Liver (tissue), 9 donors: ENCODE measurements around the gene PTH1R. TPM values are rescaled to one million over a fixed set of nuclear protein-coding genes. Genes with fewer than 3 reads are reported as not detected.

Source experiments
- DNase-seq: peaks from one replicate; pipeline ENCODE4 v3.0.0-alpha.2; 2017; ENCODE audit warnings: low spot score
- H3K27ac ChIP-seq, 2 donors: one replicate each; pipeline ENCODE4 v1.7.0; 2013; ENCODE audit warnings: inconsistent platforms in 2 of 2, low read length in 2 of 2, control low read depth in 1 of 2, low read depth in 1 of 2, mild to moderate bottlenecking in 1 of 2
- H3K27me3 ChIP-seq, 4 donors: one replicate each; pipeline versions ENCODE4 v1.6.1 to v1.7.0; 2013; ENCODE audit warnings: low read length in 3 of 4, inconsistent platforms in 1 of 4, mild to moderate bottlenecking in 1 of 4, moderate library complexity in 1 of 4; ENCODE audit not compliant: control insufficient read depth in 4 of 4, insufficient read depth in 4 of 4
- H3K36me3 ChIP-seq, 4 donors: one replicate each; pipeline versions ENCODE4 v1.6.1 to v1.7.0; 2013; ENCODE audit warnings: low read length in 3 of 4, mild to moderate bottlenecking in 3 of 4, low read depth in 1 of 4, moderate library complexity in 1 of 4; ENCODE audit not compliant: control insufficient read depth in 4 of 4, insufficient read depth in 3 of 4
- H3K4me1 ChIP-seq, 4 donors: one replicate each; pipeline versions ENCODE4 v1.6.1 to v1.7.0; 2013; ENCODE audit warnings: low read length in 3 of 4, mild to moderate bottlenecking in 3 of 4, moderate library complexity in 1 of 4; ENCODE audit not compliant: control insufficient read depth in 4 of 4, insufficient read depth in 4 of 4
- H3K4me3 ChIP-seq, 3 donors: one replicate each; pipeline versions ENCODE4 v1.6.1 to v1.7.0; 2013; ENCODE audit warnings: low read length in 3 of 3, control low read depth in 1 of 3, low read depth in 1 of 3, mild to moderate bottlenecking in 1 of 3
- H3K9ac ChIP-seq, 2 donors: one replicate each; pipeline ENCODE4 v1.7.0; 2013; ENCODE audit warnings: low read length in 2 of 2, mild to moderate bottlenecking in 2 of 2, moderate library complexity in 2 of 2, control low read depth in 1 of 2, low read depth in 1 of 2
- H3K9me3 ChIP-seq, 4 donors: one replicate each; pipeline versions ENCODE4 v1.6.1 to v1.7.0; 2013; ENCODE audit warnings: low read length in 3 of 4; ENCODE audit not compliant: control insufficient read depth in 4 of 4
- FOXA2 ChIP-seq: IDR thresholded peaks from 2 replicates; pipeline ENCODE4 v1.6.1; 2016; ENCODE audit warnings: antibody characterized with exemption
- GABPA ChIP-seq, 2 donors: IDR thresholded peaks in 1 of 2; conservative IDR thresholded peaks in 1 of 2; 2 replicates each; pipeline ENCODE4 v1.6.1; 2016; ENCODE audit warnings: antibody characterized with exemption in 2 of 2, mild to moderate bottlenecking in 1 of 2, moderate library complexity in 1 of 2
- HNF4A ChIP-seq, 2 donors: conservative IDR thresholded peaks; 2 replicates each; pipeline ENCODE4 v1.6.1; 2016; ENCODE audit warnings: antibody characterized with exemption in 2 of 2, mild to moderate bottlenecking in 2 of 2
- HNF4G ChIP-seq: IDR thresholded peaks from 2 replicates; pipeline ENCODE4 v1.6.1; 2016; ENCODE audit warnings: antibody characterized with exemption
- RXRA ChIP-seq, 2 donors: IDR thresholded peaks; 2 replicates each; pipeline ENCODE4 v1.6.1; 2017 to 2018; ENCODE audit warnings: antibody characterized with exemption in 2 of 2, mild to moderate bottlenecking in 1 of 2
- SP1 ChIP-seq: IDR thresholded peaks from 2 replicates; pipeline ENCODE4 v1.6.1; 2018; ENCODE audit warnings: antibody characterized with exemption, mild to moderate bottlenecking
- WGBS: extraction: QIAGEN DNeasy Blood & Tissue Kit; methylation state at CpG from one replicate; pipeline ENCODE4 v1.1.7; 2013; 5-methylcytosine and 5-hydroxymethylcytosine counted together
- polyA plus RNA-seq, 2 donors: library from polyadenylated mRNA; stranded (reverse) in 1 of 2; unstranded in 1 of 2; fragments of 200-250 nt in 1 of 2; fragments of >200 nt in 1 of 2; fragmentation: Nextera tagmentation in 1 of 2; extraction: Ambion mirVana in 1 of 2; gene quantifications; one replicate each; pipeline versions ENCODE4 v1.2.1 to v1.2.3, GENCODE V29; 2013 to 2015
- total RNA-seq, 2 donors: library from RNA; depleted of rRNA; stranded (reverse); fragments of >200 nt; gene quantifications; one replicate each; pipeline ENCODE4 v1.2.3, GENCODE V29; 2014
- TF ChIP-seq, protein P1 (sequence below): IDR thresholded peaks from 2 replicates; pipeline ENCODE4 v1.6.1; 2016; ENCODE audit warnings: antibody characterized with exemption
- TF ChIP-seq, protein P2 (sequence below): IDR thresholded peaks from 2 replicates; pipeline ENCODE4 v1.6.1; 2016; ENCODE audit warnings: antibody characterized with exemption
- TF ChIP-seq, protein P3 (sequence below): fragments of 150-350 bp; IDR thresholded peaks from 2 replicates; pipeline ENCODE4 v1.5.1; 2017; ENCODE audit warnings: improper control_type of control experiment, low read depth, low read length; ENCODE audit not compliant: missing input control
- TF ChIP-seq, protein P4 (sequence below): IDR thresholded peaks from 2 replicates; pipeline ENCODE4 v1.6.1; 2016; ENCODE audit warnings: antibody characterized with exemption, mild to moderate bottlenecking
- donor health status: healthy.
- donor health status: healthy.
- donor health status: healthy.
- donor health status: healthy.
- donor health status: healthy.

PTH1R gene
- total and polyA plus RNA-seq, 4 donors = 7.2 to 28.4 (median 23.6) TPM

DNA sequence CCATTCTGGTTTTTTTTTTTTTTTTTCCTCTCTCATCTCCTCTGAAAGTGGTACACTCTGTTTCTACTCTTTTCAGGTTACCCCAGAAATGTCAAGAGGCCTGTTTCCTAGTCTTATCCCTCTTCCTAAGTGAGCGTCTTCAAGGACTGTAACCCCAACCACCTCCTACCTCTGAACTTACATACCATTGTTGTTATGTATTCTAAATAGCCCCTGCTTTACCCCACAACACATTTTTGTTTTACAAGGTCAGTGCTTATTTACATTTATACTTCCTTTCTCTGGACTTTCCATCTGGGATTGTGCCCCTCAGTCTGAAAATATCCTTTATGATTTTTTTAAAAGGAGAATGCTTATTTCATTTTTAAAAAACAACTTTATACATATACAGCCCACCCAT lies 38.8 kb downstream of the PTH1R start:
- Histone ChIP-seq H3K36me3 (peaks cover 12 to 20% (median 16%) of the 10 kb centered on the region in 4 donors), H3K9me3 (no peaks in the 10 kb centered on the region), H3K27ac (no peak overlapping the region), H3K27me3 (no peaks in the 10 kb centered on the region), H3K4me3 (no peak overlapping the region), H3K4me1 (peaks cover 0 to 6% (median 3%) of the 10 kb centered on the region in 4 donors), H3K9ac (no peak overlapping the region)
- WGBS = 93% methylated on average over 1 of the region's 1 CpG
- no peak for TF ChIP-seq HNF4G
- TF ChIP-seq HNF4A (conservative IDR thresholded peaks at IDR 0.05) = no peak
- TF ChIP-seq SP1 = no peak
- TF ChIP-seq, protein P1, sequence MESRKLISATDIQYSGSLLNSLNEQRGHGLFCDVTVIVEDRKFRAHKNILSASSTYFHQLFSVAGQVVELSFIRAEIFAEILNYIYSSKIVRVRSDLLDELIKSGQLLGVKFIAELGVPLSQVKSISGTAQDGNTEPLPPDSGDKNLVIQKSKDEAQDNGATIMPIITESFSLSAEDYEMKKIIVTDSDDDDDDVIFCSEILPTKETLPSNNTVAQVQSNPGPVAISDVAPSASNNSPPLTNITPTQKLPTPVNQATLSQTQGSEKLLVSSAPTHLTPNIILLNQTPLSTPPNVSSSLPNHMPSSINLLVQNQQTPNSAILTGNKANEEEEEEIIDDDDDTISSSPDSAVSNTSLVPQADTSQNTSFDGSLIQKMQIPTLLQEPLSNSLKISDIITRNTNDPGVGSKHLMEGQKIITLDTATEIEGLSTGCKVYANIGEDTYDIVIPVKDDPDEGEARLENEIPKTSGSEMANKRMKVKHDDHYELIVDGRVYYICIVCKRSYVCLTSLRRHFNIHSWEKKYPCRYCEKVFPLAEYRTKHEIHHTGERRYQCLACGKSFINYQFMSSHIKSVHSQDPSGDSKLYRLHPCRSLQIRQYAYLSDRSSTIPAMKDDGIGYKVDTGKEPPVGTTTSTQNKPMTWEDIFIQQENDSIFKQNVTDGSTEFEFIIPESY = no peak
- TF ChIP-seq FOXA2 = no peak
- TF ChIP-seq GABPA (IDR thresholded peaks at IDR 0.05 in 1 of 2, conservative IDR thresholded peaks at IDR 0.05 in 1 of 2) = no peak
- TF ChIP-seq RXRA (IDR thresholded peaks at IDR 0.05) = no peak
- TF ChIP-seq, protein P2, sequence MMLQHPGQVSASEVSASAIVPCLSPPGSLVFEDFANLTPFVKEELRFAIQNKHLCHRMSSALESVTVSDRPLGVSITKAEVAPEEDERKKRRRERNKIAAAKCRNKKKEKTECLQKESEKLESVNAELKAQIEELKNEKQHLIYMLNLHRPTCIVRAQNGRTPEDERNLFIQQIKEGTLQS = no peak
- TF ChIP-seq, protein P3, sequence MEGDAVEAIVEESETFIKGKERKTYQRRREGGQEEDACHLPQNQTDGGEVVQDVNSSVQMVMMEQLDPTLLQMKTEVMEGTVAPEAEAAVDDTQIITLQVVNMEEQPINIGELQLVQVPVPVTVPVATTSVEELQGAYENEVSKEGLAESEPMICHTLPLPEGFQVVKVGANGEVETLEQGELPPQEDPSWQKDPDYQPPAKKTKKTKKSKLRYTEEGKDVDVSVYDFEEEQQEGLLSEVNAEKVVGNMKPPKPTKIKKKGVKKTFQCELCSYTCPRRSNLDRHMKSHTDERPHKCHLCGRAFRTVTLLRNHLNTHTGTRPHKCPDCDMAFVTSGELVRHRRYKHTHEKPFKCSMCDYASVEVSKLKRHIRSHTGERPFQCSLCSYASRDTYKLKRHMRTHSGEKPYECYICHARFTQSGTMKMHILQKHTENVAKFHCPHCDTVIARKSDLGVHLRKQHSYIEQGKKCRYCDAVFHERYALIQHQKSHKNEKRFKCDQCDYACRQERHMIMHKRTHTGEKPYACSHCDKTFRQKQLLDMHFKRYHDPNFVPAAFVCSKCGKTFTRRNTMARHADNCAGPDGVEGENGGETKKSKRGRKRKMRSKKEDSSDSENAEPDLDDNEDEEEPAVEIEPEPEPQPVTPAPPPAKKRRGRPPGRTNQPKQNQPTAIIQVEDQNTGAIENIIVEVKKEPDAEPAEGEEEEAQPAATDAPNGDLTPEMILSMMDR = no peak
- DNase-seq = no peak

DNA sequence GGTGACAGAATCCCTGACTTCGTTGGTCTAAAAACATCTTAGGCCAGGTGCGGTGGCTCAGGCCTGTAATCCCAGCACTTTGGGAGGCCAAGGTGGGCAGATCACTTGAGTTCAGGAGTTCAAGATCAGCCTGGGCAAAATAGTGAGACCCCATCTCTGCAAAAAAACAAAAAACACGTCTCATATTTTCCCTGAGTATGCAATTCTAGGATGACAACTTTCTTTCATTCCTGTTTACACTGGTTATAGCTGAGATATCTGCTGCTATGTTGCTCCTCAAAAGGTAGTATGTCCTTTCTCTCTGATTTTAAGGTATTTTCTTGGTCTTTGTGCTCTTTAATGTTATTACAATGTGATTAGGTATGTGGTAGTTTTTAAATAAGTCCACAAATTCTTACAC lies 39.3 kb downstream of the PTH1R start:
- Histone ChIP-seq H3K27me3 (no peaks in the 10 kb centered on the region), H3K9me3 (no peaks in the 10 kb centered on the region), H3K36me3 (peaks cover 15 to 25% (median 21%) of the 10 kb centered on the region in 4 donors), H3K4me1 (peaks cover 0 to 6% (median 3%) of the 10 kb centered on the region in 4 donors), H3K9ac (no peak overlapping the region), H3K27ac (no peak overlapping the region), H3K4me3 (no peak overlapping the region)
- WGBS = 87% methylated on average over 3 of the region's 3 CpGs
- TF ChIP-seq, protein P4, sequence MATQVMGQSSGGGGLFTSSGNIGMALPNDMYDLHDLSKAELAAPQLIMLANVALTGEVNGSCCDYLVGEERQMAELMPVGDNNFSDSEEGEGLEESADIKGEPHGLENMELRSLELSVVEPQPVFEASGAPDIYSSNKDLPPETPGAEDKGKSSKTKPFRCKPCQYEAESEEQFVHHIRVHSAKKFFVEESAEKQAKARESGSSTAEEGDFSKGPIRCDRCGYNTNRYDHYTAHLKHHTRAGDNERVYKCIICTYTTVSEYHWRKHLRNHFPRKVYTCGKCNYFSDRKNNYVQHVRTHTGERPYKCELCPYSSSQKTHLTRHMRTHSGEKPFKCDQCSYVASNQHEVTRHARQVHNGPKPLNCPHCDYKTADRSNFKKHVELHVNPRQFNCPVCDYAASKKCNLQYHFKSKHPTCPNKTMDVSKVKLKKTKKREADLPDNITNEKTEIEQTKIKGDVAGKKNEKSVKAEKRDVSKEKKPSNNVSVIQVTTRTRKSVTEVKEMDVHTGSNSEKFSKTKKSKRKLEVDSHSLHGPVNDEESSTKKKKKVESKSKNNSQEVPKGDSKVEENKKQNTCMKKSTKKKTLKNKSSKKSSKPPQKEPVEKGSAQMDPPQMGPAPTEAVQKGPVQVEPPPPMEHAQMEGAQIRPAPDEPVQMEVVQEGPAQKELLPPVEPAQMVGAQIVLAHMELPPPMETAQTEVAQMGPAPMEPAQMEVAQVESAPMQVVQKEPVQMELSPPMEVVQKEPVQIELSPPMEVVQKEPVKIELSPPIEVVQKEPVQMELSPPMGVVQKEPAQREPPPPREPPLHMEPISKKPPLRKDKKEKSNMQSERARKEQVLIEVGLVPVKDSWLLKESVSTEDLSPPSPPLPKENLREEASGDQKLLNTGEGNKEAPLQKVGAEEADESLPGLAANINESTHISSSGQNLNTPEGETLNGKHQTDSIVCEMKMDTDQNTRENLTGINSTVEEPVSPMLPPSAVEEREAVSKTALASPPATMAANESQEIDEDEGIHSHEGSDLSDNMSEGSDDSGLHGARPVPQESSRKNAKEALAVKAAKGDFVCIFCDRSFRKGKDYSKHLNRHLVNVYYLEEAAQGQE = no peak
- no peak for TF ChIP-seq SP1
- no peak for TF ChIP-seq HNF4A (conservative IDR thresholded peaks at IDR 0.05)
- no peak for DNase-seq
